H1 (cell line): ENCODE measurements around the gene RAD51B. TPM values are rescaled to one million over a fixed set of nuclear protein-coding genes. Genes with fewer than 3 reads are reported as not detected.

ENCODE experiments used
- CTCF ChIA-PET: fragments of 300-600 bp; sonication (Branson Sonifier 250); formaldehyde crosslinking; loops from one replicate; lab custom pipeline; 2021; ENCODE audit not compliant: partially characterized antibody; lab: Charles Lee
- POLR2A ChIA-PET: fragments of 300-600 bp; sonication (Branson Sonifier 250); formaldehyde crosslinking; loops from one replicate; lab custom pipeline; 2021; ENCODE audit warnings: inconsistent platforms; ENCODE audit not compliant: partially characterized antibody; lab: Charles Lee
- DNase-seq, 2 experiments: peaks; one replicate each; pipeline versions ENCODE4 v3.0.0 to v3.0.0-alpha.2; 2010 to 2022; ENCODE audit warnings: low spot score in 2 of 2, low read depth in 1 of 2, mixed read lengths in 1 of 2
- FAIRE-seq: peaks from 2 replicates; lab custom pipeline; 2011; peaks lifted over from hg19 to GRCh38; lab: Jason Lieb, UNC
- H2AFZ ChIP-seq: 2 replicates; pipeline ENCODE4 v1.8.1; 2012; ENCODE audit warnings: low read length, inconsistent platforms
- H2AK5ac ChIP-seq: 2 replicates; pipeline ENCODE4 v1.6.1; 2013; ENCODE audit warnings: low read depth, low read length
- H2BK120ac ChIP-seq: replicated peaks from 2 replicates; pipeline ENCODE3; 2013; ENCODE audit warnings: low read depth, low read length, inconsistent platforms
- H2BK12ac ChIP-seq: 2 replicates; pipeline ENCODE4 v1.6.1; 2013; ENCODE audit warnings: low read depth, low read length
- H2BK15ac ChIP-seq: 2 replicates; pipeline ENCODE4 v1.6.1; 2013; ENCODE audit warnings: low read length
- H2BK20ac ChIP-seq: 2 replicates; pipeline ENCODE4 v1.6.1; 2013; ENCODE audit warnings: low read length
- H2BK5ac ChIP-seq: 2 replicates; pipeline ENCODE4 v1.6.1; 2013; ENCODE audit warnings: low read depth, low read length
- H3K14ac ChIP-seq: 2 replicates; pipeline ENCODE4 v1.6.1; 2013; ENCODE audit warnings: inconsistent platforms; ENCODE audit not compliant: insufficient read length
- H3K18ac ChIP-seq: 2 replicates; pipeline ENCODE4 v1.6.1; 2013; ENCODE audit warnings: low read length; ENCODE audit errors: extremely low read depth
- H3K23ac ChIP-seq: 2 replicates; pipeline ENCODE4 v1.6.1; 2013; ENCODE audit warnings: inconsistent platforms; ENCODE audit not compliant: insufficient read length
- H3K23me2 ChIP-seq: 2 replicates; pipeline ENCODE4 v1.6.1; 2013; ENCODE audit warnings: low read depth, low read length
- H3K27ac ChIP-seq: 2 replicates; pipeline ENCODE4 v1.6.1; 2011; ENCODE audit warnings: low read depth, low read length, inconsistent platforms
- H3K27me3 ChIP-seq, 4 experiments: replicated peaks in 1 of 4; 1 replicate in 1 of 4; 2 replicates in 3 of 4; pipeline versions ENCODE4 v1.6.1 to v1.8.1; 2011 to 2013; ENCODE audit warnings: low read length in 3 of 4, mild to moderate bottlenecking in 3 of 4, inconsistent platforms in 2 of 4, mixed read lengths in 2 of 4, moderate library complexity in 1 of 4; ENCODE audit not compliant: control insufficient read depth in 3 of 4, insufficient read depth in 3 of 4; ENCODE audit errors: extremely low read depth in 1 of 4
- H3K36me3 ChIP-seq, 4 experiments: 2 replicates each; pipeline versions ENCODE4 v1.6.1 to v1.8.1; 2011 to 2013; ENCODE audit warnings: mild to moderate bottlenecking in 4 of 4, low read length in 3 of 4, moderate library complexity in 2 of 4, control low read depth in 1 of 4, inconsistent platforms in 1 of 4; ENCODE audit not compliant: insufficient read depth in 4 of 4, control insufficient read depth in 2 of 4
- H3K4ac ChIP-seq: replicated peaks from 2 replicates; pipeline ENCODE3; 2013; ENCODE audit warnings: low read length, low read depth, mixed read lengths, inconsistent platforms; ENCODE audit not compliant: insufficient read length
- H3K4me1 ChIP-seq, 4 experiments: replicated peaks in 1 of 4; 1 replicate in 1 of 4; 2 replicates in 3 of 4; pipeline versions ENCODE4 v1.6.1 to v1.8.1; 2011 to 2013; ENCODE audit warnings: low read length in 3 of 4, inconsistent platforms in 2 of 4, mixed read lengths in 1 of 4; ENCODE audit not compliant: insufficient read depth in 4 of 4, control insufficient read depth in 3 of 4
- H3K4me2 ChIP-seq, 2 experiments: 2 replicates each; pipeline versions ENCODE4 v1.6.1 to v1.8.1; 2011 to 2013; ENCODE audit warnings: low read depth in 2 of 2, low read length in 2 of 2, control low read depth in 1 of 2, inconsistent platforms in 1 of 2, mild to moderate bottlenecking in 1 of 2; ENCODE audit not compliant: insufficient read depth in 1 of 2
- H3K4me3 ChIP-seq, 4 experiments: fragments of 200-600, 300-600 bp in 1 of 4; sonication (generic), shearing (Covaris generic), sonication (Bioruptor Twin) in 1 of 4; 2 replicates each; pipeline versions ENCODE4 v1.5.1 to v1.8.1; 2011 to 2016; ENCODE audit warnings: low read length in 4 of 4, low read depth in 3 of 4, control low read depth in 2 of 4, inconsistent platforms in 2 of 4, mild to moderate bottlenecking in 2 of 4, mixed read lengths in 1 of 4, moderate library complexity in 1 of 4; ENCODE audit not compliant: insufficient read depth in 2 of 4; ENCODE audit errors: extremely low read depth in 1 of 4
- H3K56ac ChIP-seq: replicated peaks from 2 replicates; pipeline ENCODE3; 2013; ENCODE audit warnings: low read depth, mild to moderate bottlenecking, mixed read lengths, low read length, inconsistent platforms; ENCODE audit not compliant: insufficient read length
- H3K79me1 ChIP-seq: 2 replicates; pipeline ENCODE4 v1.6.1; 2013; ENCODE audit warnings: low read depth, low read length, control low read depth
- H3K79me2 ChIP-seq, 2 experiments: 2 replicates each; pipeline versions ENCODE4 v1.6.1 to v1.8.1; 2012 to 2013; ENCODE audit warnings: low read length in 2 of 2, mild to moderate bottlenecking in 2 of 2, inconsistent platforms in 1 of 2; ENCODE audit not compliant: insufficient read depth in 2 of 2, control insufficient read depth in 1 of 2
- H3K9ac ChIP-seq, 4 experiments: replicated peaks in 1 of 4; 1 replicate in 1 of 4; 2 replicates in 3 of 4; pipeline versions ENCODE4 v1.6.1 to v1.8.1; 2011 to 2013; ENCODE audit warnings: low read depth in 3 of 4, low read length in 3 of 4, control low read depth in 2 of 4, mild to moderate bottlenecking in 2 of 4, moderate library complexity in 2 of 4, inconsistent platforms in 1 of 4; ENCODE audit errors: extremely low read depth in 1 of 4
- H3K9me3 ChIP-seq, 2 experiments: 2 replicates each; pipeline versions ENCODE4 v1.6.1 to v1.8.1; 2012 to 2013; ENCODE audit warnings: mild to moderate bottlenecking in 2 of 2, moderate library complexity in 2 of 2, control low read depth in 1 of 2, inconsistent platforms in 1 of 2, low read depth in 1 of 2, low read length in 1 of 2, mixed read lengths in 1 of 2; ENCODE audit not compliant: insufficient read depth in 2 of 2
- H4K20me1 ChIP-seq, 2 experiments: replicated peaks in 1 of 2; 2 replicates each; pipeline versions ENCODE3 to v1.8.1; 2011 to 2013; ENCODE audit warnings: inconsistent platforms in 2 of 2, low read length in 2 of 2, mild to moderate bottlenecking in 1 of 2; ENCODE audit not compliant: insufficient read depth in 2 of 2, control insufficient read depth in 1 of 2
- H4K5ac ChIP-seq: 2 replicates; pipeline ENCODE4 v1.6.1; 2013; ENCODE audit warnings: low read length, low read depth, mixed read lengths, inconsistent platforms; ENCODE audit not compliant: insufficient read length
- H4K8ac ChIP-seq: 2 replicates; pipeline ENCODE4 v1.8.0; 2013; ENCODE audit warnings: mild to moderate bottlenecking, moderate library complexity, low read length, inconsistent platforms; ENCODE audit not compliant: insufficient read depth; ENCODE audit errors: extremely low read depth
- H4K91ac ChIP-seq: replicated peaks from 2 replicates; pipeline ENCODE3; 2013; ENCODE audit warnings: low read length, mixed read lengths, inconsistent platforms; ENCODE audit not compliant: insufficient read length
- MAX ChIP-seq: IDR thresholded peaks from 2 replicates; pipeline ENCODE4 v1.6.1; 2012; ENCODE audit warnings: inconsistent platforms
- SIX5 ChIP-seq: IDR thresholded peaks from 2 replicates; pipeline ENCODE4 v1.6.1; 2011; ENCODE audit warnings: mild to moderate bottlenecking, low read depth, low read length
- TAF7 ChIP-seq: optimal IDR thresholded peaks from 2 replicates; pipeline ENCODE3; 2011; ENCODE audit warnings: low read depth, mild to moderate bottlenecking, inconsistent platforms, low read length, moderate library complexity, borderline replicate concordance
- TBP ChIP-seq: IDR thresholded peaks from 2 replicates; pipeline ENCODE4 v1.6.1; 2011; ENCODE audit warnings: low read depth, low read length, improper control_type of control experiment
- whole genome bisulfite sequencing, 2 experiments: shearing (Covaris generic) in 1 of 2; methylation state at CpG; one replicate each; pipeline versions ENCODE4 v1.1.6 to v1.1.7; 2013 to 2015; ENCODE audit warnings: low lambda C conversion rate in 2 of 2, mixed read lengths in 2 of 2, inconsistent platforms in 1 of 2, low coverage in 1 of 2, missing lambda C conversion rate in 1 of 2; ENCODE audit not compliant: insufficient replicate concordance in 2 of 2, insufficient coverage in 1 of 2, insufficient read length in 1 of 2; ENCODE audit errors: extremely low coverage in 1 of 2, missing lambda C conversion rate in 1 of 2; 5-methylcytosine and 5-hydroxymethylcytosine counted together
- polyA plus RNA-seq, 7 experiments: library from polyadenylated mRNA; depleted of rRNA in 3 of 7; stranded (reverse) in 5 of 7; unstranded in 2 of 7; fragments of >200 nt in 5 of 7; fragments of 200-250 nt in 2 of 7; gene quantifications; 1 replicate in 5 of 7; 2 replicates in 1 of 7; 4 replicates in 1 of 7; pipeline versions ENCODE4 v1.2.1 to v1.2.3, GENCODE V29; 2011 to 2013; ENCODE audit warnings: missing spikeins in 2 of 7, mixed read lengths in 2 of 7
- total RNA-seq: library from RNA; stranded (reverse); fragmentation: NEBNext Ultra II Directional; extraction: Animal tissue kit (Norgen Biotek cat#: 25700); gene quantifications from 2 replicates; pipeline ENCODE4 v1.2.1, GENCODE V29; 2021

Gene RAD51B
- total and polyA plus RNA-seq, 2 of the 8 experiments (the other 6 are each of a cell fraction or from before 2014, with no cell fraction given), result 3.9 to 14.9 TPM

GRCh38 chr14:68236582-68237458 lies 417.2 kb downstream of the RAD51B start:
- Histone ChIP-seq H4K8ac (no peak overlapping the region), H3K4me3 (no peak overlapping the region), H3K14ac (no peak overlapping the region), H3K18ac (no peak overlapping the region), H3K79me2 (no peaks in the 10 kb centered on the region), H3K4ac (no peak overlapping the region), H4K5ac (no peak overlapping the region), H3K4me2 (no peak overlapping the region), H2BK15ac (no peak overlapping the region), H2BK12ac (no peak overlapping the region), H4K20me1 (no peaks in the 10 kb centered on the region), H3K4me1 (peaks cover 0 to 7% (median 4%) of the 10 kb centered on the region in 4 experiments; a peak in 4 of 7 replicates), H2BK20ac (no peak overlapping the region), H3K36me3 (no peaks in the 10 kb centered on the region), H3K23me2 (no peaks in the 10 kb centered on the region), H3K23ac (no peak overlapping the region), H2AK5ac (no peak overlapping the region), H2BK5ac (no peak overlapping the region), H2AFZ (no peak overlapping the region), H3K27me3 (no peaks in the 10 kb centered on the region), H3K27ac (no peak overlapping the region), H2BK120ac (no peak overlapping the region), H4K91ac (no peak overlapping the region), H3K56ac (no peak overlapping the region), H3K79me1 (no peaks in the 10 kb centered on the region), H3K9ac (no peak overlapping the region), H3K9me3 (no peaks in the 10 kb centered on the region)
- no peak for DNase-seq
- no peak for FAIRE-seq
- ChIA-PET POLR2A (no interaction called here), CTCF (interaction anchor here (1.5 kb wide), 1 partner anchor 11 kb away, joined by 6 read pairs; no protein-coding TSS in a partner anchor)
- 79% methylated on average over 1 of the region's 1 CpG; no CpG with 5 or more reads in 1 of the 2 experiments for WGBS, 2 experiments
- no peak for TF ChIP-seq TAF7
- no peak for TF ChIP-seq SIX5
- no peak for TF ChIP-seq TBP
- no peak for TF ChIP-seq MAX
